Measurements from ENCODE around the gene CACNA2D4. TPM values are rescaled to one million over a fixed set of nuclear protein-coding genes. Genes with fewer than 3 reads are reported as not detected.

The CACNA2D4 gene
- total and polyA plus RNA-seq, 4 donors = 1.5 to 12.6 (median 7.3) TPM

- Histone ChIP-seq H3K9ac (ENCODE audit: insufficient read depth in 1 of 2, low read length in 2 of 2) (no peak overlapping the region), H3K36me3 (ENCODE audit: control insufficient read depth in 4 of 4, insufficient read depth in 4 of 4, low read length in 4 of 4) (peaks cover 0 to 6% (median 4%) of the 10 kb centered on the region in 4 donors), H3K27ac (ENCODE audit: low read depth in 1 of 2, low read length in 1 of 2) (no peak overlapping the region), H3K9me3 (ENCODE audit: control insufficient read depth in 4 of 4, insufficient read depth in 3 of 4, low read length in 3 of 4) (peaks cover 0 to 6% (median under 1%) of the 10 kb centered on the region in 4 donors), H3K4me1 (ENCODE audit: control insufficient read depth in 5 of 5, insufficient read depth in 5 of 5, low read length in 5 of 5) (peaks cover 0 to 5% (median 0%) of the 10 kb centered on the region in 5 donors), H3K4me3 (no peak overlapping the region), H3K27me3 (ENCODE audit: control insufficient read depth in 3 of 3, insufficient read depth in 3 of 3, low read length in 2 of 3) (no peaks in the 10 kb centered on the region)
- DNase-seq (no peak), ATAC-seq (ENCODE audit: insufficient read depth, low FRiP score) (no peak)
- no peak for TF ChIP-seq CTCF (IDR thresholded peaks at IDR 0.05; ENCODE audit: control extremely low read depth, extremely low read depth)
- WGBS, 2 donors = 95 to 98% methylated on average over 2 of the region's 2 CpGs
Measured at GRCh38 chr12:1747609-1748008, 170.8 kb downstream of the CACNA2D4 start.

- peaks cover 0 to 10% (median 4%) of the 10 kb centered on the region in 5 donors for H3K4me1 ChIP-seq (ENCODE audit: control insufficient read depth in 5 of 5, insufficient read depth in 5 of 5, low read length in 5 of 5)
- TF ChIP-seq CTCF (IDR thresholded peaks at IDR 0.05; ENCODE audit: control extremely low read depth, extremely low read depth) = no peak
- no peak overlapping the region for H3K9ac ChIP-seq (ENCODE audit: insufficient read depth in 1 of 2, low read length in 2 of 2)
- no peak overlapping the region for H3K27ac ChIP-seq (ENCODE audit: low read depth in 1 of 2, low read length in 1 of 2)
- 96 to 98% methylated on average over 2 of the region's 2 CpGs for WGBS, 2 donors
- DNase-seq (no peak), ATAC-seq (ENCODE audit: insufficient read depth, low FRiP score) (no peak)
- peaks cover 0 to 6% (median 4%) of the 10 kb centered on the region in 4 donors for H3K36me3 ChIP-seq (ENCODE audit: control insufficient read depth in 4 of 4, insufficient read depth in 4 of 4, low read length in 4 of 4)
- H3K27me3 ChIP-seq (ENCODE audit: control insufficient read depth in 3 of 3, insufficient read depth in 3 of 3, low read length in 2 of 3) = no peaks in the 10 kb centered on the region
- peaks cover 0 to 6% (median under 1%) of the 10 kb centered on the region in 4 donors for H3K9me3 ChIP-seq (ENCODE audit: control insufficient read depth in 4 of 4, insufficient read depth in 3 of 4, low read length in 3 of 4)
- no peak overlapping the region for H3K4me3 ChIP-seq
Measured at GRCh38 chr12:1744932-1745331, 173.5 kb downstream of the CACNA2D4 start.

Other genes with a start within 250 kb of the CACNA2D4 start
- 10 to 100 TPM; 58.5 to 61.1 TPM for gene ADIPOR2, start 227.6 kb downstream of the CACNA2D4 start, total RNA-seq
- 10 to 100 TPM; 31.9 to 48.8 TPM for gene ADIPOR2, start 227.6 kb downstream of the CACNA2D4 start, polyA plus RNA-seq
- gene LRTM2, start 98.1 kb downstream of the CACNA2D4 start, total RNA-seq = not detected
- gene LRTM2, start 98.1 kb downstream of the CACNA2D4 start, polyA plus RNA-seq = under 1 TPM; 0.01 to 0.06 TPM
- gene DCP1B, start 85.8 kb upstream of the CACNA2D4 start, total RNA-seq = 10 to 100 TPM; 11.0 to 13.2 TPM
- gene DCP1B, start 85.8 kb upstream of the CACNA2D4 start, polyA plus RNA-seq = 1 to 10 TPM; 4.2 to 6.4 TPM
- gene CACNA1C, start 134.3 kb upstream of the CACNA2D4 start, total RNA-seq = 10 to 100 TPM; 11.7 to 17.5 TPM
- gene CACNA1C, start 134.3 kb upstream of the CACNA2D4 start, polyA plus RNA-seq = 1 to 10 TPM; 3.2 to 3.4 TPM